HG02588 (cell line): ENCODE results near the gene JADE2.

Source experiments
- ATAC-seq: cut with Tn5 transposase; IDR thresholded peaks from one replicate; pipeline ENCODE4 v1.9.1; 2021; ENCODE audit warnings: mild to moderate bottlenecking, moderate library complexity; ENCODE audit not compliant: unreplicated experiment

The JADE2 gene

DNA sequence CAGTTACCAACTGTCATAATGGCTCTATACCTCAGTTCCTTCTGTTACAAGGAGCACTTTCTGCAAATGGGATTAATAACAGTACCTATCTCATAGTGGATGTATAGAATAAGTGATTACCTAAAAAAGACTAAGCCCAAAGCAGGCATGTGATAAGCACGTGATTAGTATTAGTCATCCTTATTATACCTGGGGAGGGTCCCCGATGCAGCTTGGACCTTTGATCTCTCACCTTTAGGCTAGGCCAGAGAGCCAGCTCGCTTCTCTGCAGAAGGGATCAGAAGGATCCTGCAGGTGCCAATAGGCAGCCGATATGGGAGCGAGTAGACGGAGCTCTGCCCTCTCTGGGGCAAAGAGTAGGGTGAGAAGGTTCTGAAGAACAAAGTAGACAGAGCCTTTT is 4.0 kb downstream of the JADE2 start:
- ATAC-seq = no peak

DNA sequence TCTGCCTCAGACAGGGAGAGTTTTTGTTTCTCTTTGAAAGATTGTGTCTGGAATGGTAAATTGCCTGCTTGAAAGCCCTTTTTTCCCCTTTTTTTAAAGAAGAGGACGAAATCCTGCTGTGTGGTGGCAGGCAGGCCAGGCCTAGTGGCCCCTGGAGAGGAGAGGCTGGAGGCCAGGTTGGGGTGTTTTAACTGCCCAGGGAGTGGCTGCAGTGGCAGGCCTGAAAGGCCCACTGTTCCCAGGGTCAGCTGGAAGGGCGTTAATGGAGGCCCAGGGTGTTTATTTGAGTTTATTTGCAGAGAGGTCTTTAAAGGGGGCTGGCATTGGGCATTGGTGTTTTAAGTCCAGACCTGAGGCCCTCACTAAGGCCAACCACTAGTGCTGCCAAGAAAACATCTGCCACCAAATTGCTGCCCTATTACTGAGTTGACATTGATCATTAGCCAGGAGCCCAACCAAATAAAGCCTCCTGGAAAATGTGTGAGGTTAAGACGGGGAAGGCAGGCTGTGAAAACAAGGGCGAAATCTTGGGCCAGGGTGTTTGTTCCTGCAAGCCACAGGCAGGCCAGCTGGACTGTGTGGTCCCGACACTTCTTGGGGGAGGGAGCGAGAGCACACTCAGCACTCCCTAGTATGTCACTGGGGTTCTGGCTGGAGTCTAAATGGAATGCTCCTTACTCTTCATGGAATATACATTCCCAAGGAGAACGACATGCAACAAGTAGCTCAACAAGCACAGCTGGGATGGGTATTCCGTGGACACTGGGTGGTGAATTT is 5.0 kb downstream of the JADE2 start:
- no peak for ATAC-seq

DNA sequence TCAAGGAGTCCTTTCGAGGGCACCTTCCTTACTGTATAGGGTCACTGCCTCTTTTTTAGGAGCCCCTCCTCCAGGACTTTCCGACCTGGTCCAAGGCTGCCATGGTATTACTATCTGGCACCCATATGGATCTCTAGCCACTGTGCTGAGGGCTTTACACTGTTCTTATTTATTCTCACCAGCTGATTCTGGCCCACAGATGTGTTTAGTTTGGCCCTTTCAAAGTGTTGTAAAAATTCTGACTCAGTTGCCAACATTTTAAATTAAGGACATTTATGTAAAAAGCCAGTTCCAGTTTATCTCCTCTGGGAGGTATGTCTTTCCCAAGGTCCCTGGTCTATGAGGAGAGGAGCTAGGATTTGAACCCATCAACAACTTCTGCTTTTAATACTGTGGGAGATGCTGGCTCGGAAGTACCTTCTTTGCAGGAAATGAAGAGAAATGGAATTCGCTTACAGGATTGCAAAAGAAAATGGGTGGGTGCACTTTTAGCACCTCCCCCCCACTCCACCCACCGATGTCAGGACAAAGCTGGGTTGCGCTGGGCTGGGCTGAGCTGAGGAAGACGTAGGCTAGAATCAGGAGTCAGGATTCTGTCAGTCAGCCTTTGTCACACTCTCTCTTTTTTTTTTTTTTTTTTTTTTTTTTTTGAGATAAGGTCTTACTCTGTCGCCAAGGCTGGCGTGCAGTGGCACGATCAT is 7.8 kb downstream of the JADE2 start:
- ATAC-seq = no peak

DNA sequence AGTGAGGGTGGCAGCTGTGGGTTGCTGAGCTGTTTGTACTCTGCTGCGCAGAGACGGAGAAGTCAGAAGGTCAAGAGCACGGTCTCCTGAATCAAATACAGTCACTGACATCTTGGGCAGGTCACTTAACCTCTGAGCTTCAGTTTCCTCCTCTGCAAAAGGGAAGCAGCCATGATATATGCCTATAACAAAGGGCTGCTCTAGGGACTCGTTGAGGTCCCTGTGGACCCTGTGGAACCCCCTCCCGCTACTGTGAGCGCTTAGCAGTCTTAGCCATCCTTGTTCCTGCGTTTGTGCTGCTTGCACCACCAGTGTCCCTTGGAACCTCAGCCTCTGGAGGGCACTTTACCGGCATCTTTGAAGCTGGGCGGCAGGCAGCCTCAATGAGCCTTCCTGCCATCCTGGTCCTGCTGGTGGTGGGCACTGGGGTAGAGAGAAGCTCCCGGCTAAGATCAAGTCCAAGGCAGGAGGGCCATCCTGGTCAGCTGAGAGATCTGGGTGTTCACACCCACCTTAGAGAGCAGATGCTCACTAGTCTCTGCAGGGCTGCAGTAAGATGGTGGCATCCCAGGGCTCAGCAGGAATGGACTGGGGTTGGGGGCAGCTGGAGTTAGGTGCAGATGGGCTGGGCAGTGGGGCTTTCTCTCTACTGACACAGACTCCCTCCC is 8.7 kb downstream of the JADE2 start:
- no peak for ATAC-seq

DNA sequence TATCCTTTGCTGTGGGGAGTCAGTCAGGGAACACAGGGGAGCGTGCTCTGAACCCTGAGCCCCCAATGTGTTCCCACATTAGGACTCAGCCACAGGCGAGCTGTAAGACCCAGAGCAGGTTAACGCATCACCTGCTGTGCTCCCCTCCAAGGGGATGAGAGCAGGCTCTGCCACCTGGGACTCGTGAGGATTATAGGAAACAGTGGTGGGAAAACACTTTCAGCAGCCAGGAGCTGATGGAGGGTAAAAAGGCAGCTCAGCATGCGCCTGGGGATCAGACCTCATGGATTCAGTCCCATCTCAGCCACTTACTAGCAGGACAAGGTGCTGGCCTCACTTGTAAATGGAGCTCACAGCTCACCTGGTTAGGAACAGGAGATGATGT is 9.2 kb downstream of the JADE2 start:
- ATAC-seq = no peak

DNA sequence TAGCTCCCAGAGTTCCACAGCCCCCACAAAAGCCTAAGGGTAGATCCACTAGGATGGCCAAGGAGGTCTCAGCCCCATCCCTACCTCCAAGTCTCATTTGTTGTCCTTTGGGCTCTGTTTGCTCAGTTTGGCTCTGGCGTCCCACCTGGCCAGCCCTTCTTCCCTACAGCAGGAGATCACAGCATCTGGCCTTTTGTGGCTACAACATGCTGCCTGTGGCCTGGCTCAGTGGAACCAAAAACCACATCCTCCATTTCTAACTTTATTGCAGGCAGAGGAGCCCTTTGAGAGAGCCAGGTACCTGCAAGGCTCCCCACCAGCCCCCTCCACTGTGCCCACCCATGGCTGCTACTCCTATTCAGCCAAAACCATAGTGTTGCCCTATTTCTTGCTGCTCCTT is 11.4 kb downstream of the JADE2 start:
- ATAC-seq = no peak

DNA sequence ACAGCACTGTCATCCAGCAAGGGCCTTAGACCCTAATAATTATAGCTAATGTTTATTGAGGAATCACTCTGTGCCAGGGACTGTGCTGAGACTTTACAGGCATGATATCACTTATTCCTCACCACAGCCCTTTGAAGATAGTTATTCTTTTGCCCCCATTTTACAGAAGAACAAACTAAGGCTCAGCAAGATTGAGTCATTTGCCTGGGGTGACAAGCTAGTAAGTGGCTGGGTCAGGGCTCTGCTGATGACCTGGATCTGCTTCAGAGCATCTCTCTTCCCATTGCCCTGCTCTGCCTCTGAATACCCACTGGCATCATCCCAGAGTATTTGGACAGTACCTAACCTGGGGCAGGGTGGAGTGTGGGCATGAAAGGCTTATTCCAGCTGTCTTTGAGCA is 11.8 kb downstream of the JADE2 start:
- no peak for ATAC-seq

DNA sequence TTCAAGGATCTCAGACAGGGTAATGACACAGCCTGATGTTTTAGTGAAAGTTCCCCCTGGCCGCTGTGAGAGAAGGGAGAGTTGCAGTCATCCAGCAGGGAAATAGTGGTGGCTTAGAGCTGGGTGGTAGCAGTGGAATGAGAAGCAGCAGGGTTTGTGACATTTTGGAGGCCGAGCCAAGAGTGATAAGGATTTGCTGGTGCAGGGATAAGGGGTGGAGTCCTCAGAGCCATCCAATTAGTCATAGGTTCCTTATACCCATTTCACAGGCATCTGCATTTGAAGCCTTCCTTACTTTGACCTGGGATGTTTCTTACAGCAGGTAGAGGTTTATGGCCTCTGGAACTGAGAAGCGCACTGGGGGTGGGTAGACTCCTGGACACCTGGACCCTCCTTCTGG is 12.8 kb downstream of the JADE2 start:
- ATAC-seq = no peak

DNA sequence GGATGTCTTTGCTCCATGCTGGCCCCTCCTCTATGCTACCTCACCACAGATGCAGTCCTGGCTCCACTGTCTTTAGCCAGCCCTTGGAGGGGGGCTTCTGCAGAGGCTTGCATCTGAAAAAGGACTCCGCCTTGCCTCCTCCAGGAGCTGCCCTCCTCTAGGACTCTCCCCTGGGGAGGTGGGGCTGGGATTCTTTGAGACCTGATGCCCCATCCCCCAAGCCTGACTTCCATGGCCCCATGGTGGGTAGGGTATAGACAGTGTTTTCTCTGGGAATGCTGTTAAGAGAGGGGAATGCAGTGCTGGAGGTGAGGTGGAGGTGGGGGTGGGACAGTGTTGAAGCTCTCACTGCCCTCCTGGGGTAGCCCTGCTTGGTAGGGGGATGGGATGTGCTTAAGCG is 14.3 kb downstream of the JADE2 start:
- ATAC-seq = no peak

DNA sequence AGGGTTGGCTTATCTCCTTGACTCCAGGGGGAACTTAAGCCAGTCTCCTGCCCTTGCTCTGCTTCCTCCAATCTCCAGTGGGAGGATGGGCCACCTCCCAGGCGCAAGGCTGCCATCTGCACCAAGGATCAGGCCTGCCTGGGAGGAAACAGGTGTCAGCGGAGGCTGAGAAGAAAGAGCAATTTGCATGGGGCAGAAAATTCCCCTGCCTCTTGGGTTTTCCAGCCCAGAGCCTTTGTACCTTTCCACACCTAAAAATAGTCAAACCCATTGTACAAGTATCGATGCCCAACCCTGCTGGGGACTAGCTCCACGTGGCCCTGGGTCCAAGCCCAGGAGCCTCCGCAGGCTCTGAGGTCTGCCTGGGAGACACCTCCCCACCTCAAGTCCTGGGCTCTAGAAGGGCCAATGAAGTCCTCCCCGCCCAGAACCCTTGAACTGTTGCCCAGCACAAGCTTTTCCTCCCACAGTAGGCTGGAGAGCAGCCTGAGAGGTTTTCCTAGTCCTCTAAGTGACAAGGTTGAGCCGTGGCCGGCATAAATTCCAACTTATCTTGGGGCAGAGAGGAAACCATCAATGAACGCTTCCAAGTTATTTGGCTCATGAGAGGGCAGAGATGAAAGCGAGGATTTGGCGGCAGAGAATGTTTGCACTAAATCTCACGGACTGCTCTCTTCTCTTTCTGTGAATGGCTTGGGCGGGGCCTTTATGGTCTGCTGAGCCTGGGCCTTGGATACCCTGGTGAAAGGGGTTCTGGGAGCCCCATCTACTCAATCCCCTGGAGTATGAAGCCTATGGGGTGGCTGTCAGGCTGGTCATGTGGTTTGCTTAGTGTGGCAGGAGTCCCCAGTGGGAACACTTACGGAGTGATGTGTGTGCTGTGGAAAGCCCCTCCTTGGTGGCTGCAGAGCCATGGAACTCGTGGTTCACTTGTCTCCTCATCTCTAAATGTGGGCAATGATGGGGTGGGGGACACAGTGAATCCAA is 15.6 kb downstream of the JADE2 start:
- ATAC-seq = no peak

DNA sequence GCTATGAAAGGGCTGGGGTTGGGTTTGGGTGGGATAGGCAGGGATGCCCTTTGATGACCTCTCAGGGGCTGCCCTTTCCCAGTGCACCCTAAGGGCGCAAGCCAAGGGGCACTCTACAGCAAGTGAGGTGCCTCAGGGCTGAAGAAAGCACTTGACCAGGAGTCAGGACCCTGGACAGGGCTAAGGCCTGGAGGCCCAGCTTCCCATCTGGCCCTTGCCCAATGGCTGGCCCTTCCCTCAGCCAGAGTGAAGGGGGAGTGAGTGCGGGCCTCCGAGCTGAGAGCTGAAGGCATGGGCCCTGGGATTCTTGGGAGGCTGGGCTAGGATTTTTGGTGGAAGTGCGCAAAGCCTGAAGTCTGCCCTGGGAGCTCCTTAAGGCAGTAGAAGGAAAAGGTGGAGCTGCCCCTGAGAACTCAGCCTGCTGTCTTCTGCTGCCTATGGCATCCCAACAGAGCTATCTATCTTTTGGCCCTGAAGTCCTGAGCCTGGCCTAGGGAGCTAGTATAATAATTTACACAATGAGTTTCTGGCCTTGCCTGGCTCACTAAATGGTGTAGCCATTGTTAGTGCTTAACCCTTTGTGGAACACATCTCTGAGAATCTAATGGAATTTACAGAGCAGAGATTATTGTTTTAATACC is 16.4 kb downstream of the JADE2 start:
- ATAC-seq = no peak

DNA sequence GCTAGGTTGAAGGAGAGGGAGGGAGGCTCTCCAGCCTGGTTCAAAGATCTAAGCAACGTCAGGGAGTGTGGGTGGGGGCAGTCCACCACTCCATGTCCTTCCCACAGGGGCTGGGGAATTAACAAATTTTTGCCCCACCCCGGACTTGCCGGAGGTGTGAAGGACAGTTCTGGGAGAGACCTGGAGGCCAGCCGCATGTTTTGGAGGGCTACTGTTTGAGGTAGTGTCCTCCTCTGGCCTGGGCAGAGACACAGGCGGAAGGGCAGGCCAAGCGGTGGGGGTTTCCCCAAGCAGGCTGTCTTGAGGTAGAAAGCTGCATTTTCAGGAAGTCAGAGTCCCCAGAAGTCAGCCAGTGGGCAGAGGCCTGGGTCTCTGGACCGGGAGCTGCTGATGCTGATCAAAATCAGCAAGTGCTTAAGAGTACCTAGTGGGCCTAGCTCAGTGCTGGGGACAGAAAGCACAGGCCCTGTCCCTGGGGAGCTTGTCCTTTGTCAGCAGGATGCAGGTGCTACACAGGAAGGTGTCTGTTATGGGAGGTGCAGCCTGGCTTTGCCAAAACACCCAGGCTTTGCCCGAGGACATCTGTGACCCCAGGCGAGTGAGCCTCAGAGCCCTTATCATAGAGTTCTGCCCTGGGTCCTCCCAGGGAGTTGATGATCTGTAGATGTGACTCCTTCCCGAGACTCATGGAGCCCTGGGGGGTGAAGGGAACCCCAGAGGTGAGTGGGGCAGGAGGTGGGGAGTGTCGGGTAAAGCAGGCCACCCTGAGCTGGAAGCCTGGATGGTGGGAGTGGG is 18.5 kb downstream of the JADE2 start:
- ATAC-seq = peak; percentile 48

DNA sequence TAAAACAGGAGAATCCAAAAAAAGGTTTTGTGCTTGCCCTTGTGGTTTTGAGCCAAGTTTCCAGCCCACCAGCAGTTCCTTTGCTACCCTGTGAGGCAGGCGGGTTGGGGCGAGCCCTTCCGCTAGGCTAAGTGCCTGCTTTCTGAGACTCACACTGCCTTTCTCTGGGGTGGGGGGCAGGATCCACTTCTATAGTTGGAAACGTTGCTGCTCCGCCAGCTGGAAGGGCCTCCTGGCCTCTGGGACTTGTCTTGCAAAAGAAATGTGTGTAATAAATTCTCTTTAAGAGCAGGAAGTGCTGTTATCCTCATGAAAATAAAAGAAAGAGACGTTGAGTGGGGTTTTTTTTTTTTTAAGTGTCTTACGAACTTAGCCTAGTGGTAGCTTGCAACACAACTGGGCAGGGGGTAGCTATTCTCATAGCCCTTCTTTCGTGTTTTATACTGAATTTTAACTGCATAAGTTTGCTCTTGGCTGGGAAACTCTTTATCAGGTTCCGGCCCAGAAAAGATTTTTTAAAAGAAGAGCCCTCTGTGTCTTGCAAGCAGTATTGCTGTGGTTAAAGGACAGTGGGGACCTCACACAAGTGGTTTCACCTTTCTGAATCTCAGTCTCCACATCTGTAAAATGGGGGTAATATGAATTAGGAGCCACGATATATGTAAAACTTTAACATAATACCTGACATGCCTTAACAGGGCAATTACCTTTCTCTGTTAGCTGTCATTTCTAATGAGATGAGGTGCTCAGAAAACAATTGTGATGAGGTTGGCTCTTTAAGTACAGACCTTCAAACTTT is 19.8 kb downstream of the JADE2 start:
- no peak for ATAC-seq

DNA sequence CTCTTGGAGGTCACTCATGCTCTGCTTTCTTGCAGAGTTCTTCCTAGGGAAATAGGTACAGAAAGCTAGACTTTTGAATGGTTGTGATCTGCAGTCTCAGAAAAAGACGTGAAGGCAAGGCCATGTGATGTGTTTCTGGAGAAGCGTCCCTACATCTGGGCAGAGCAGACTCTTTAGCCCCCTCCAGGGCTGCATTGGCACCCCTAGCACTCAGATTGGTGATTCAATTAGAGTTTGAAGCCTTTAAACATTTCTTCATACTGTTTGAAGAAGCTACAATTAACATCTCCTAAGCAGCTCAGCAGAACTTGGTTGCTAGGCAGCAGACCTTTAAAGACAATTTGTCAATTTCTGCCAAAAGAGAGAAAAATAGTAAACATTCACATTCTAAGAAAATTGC is 21.6 kb downstream of the JADE2 start:
- no peak for ATAC-seq

DNA sequence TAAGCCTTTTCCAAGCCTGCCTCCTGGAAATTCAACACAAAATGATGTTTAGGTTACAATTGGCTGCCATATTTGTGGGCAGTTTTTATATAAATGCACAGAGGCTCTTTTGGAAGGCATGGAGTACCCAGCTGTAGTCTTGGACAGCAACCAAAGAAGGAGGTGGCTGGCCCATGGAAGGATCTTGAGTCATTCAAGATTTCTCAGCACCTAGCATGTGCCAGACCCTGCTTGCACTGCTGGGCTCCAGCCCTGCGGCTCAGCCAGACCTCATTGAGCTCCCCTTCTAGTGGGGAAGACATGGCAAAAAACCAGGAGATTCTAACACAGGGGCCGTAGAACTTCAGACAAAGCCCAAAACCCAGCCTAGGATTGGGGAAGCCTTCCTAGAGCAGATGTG is 22.1 kb downstream of the JADE2 start:
- ATAC-seq = no peak

DNA sequence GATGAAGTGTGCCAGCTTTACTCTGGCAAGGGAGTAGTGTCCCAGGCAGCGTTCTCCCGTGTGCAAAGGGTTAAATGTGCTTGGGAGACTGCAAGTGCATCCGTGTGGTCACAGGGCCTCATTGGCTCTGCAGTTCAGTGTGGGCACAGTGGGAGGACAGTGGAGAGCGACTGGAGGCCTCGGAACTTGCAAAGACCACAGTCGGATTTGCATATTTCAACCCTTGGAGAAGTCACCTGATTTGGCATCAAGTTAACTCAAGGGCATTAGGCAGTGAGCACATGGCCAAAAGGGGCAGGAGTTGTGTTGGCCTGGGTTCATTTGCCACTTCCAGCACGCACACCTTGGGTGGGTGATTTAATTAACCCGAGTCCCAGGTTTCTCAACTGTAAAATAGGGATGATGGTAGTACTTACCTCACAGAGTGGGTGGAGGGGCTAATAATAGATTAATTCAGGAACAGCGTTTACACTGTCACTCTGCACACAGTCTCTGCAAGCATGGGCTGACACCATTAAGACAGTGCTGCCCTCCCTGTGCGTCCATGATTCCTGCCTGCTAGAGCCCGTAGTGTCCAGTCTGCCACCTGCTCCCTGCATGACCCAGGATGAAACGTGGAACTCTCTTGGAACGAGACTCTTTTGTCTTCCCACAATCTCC is 22.7 kb downstream of the JADE2 start:
- ATAC-seq = no peak

DNA sequence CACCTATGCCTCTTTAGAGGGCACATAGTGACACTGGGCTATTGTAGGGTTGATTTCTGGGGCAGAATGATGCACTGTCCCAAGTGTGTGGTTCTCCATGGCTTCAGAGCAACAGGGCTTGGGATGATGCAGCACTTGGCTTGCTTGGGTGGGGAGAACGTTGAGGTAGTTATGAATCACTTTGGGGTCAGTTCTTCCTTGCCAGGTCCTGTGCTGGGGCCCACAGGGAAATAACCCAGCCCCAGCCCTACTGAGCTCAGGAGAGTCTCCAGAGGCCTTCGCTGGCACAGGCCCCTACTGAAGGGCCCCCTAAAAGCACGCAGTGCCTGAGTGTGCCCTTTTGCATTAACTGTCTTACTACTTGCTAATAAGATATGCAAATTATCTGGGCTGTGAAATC is 24.2 kb downstream of the JADE2 start:
- no peak for ATAC-seq
